Glutamatergic neuron (in vitro differentiated cells): ENCODE data around the gene UBAC1. TPM values are rescaled to one million over a fixed set of nuclear protein-coding genes. Genes with fewer than 3 reads are reported as not detected.

Experiments
- DNase-seq: peaks from one replicate; pipeline ENCODE4 v3.0.0; 2022
- H3K27ac Mint-ChIP-seq: one replicate; pipeline ENCODE4 v1.8.0; 2020; ENCODE audit warnings: mild to moderate bottlenecking, mixed read lengths, inconsistent platforms; ENCODE audit not compliant: unreplicated experiment
- H3K27me3 Mint-ChIP-seq: one replicate; pipeline ENCODE4 v1.8.0; 2020; ENCODE audit warnings: mild to moderate bottlenecking, moderate library complexity, mixed read lengths, inconsistent platforms; ENCODE audit not compliant: unreplicated experiment
- H3K36me3 Mint-ChIP-seq: one replicate; pipeline ENCODE4 v1.8.0; 2020; ENCODE audit warnings: mild to moderate bottlenecking, mixed read lengths, inconsistent platforms; ENCODE audit not compliant: unreplicated experiment
- H3K4me1 Mint-ChIP-seq: one replicate; pipeline ENCODE4 v1.8.0; 2020; ENCODE audit warnings: mild to moderate bottlenecking, low read depth, mixed read lengths, inconsistent platforms; ENCODE audit not compliant: unreplicated experiment
- H3K4me3 Mint-ChIP-seq: one replicate; pipeline ENCODE4 v1.8.0; 2020; ENCODE audit warnings: mild to moderate bottlenecking, mixed read lengths, inconsistent platforms; ENCODE audit not compliant: unreplicated experiment
- H3K9me3 Mint-ChIP-seq: one replicate; pipeline ENCODE4 v1.8.0; 2020; ENCODE audit warnings: mild to moderate bottlenecking, moderate library complexity, mixed read lengths, inconsistent platforms; ENCODE audit not compliant: unreplicated experiment
- total RNA-seq: library from RNA; stranded (reverse); fragmentation: NEBNext Ultra II Directional; extraction: Animal tissue kit (Norgen Biotek cat#: 25700); gene quantifications from one replicate; pipeline ENCODE4 v1.2.1, GENCODE V29; 2021; ENCODE audit not compliant: unreplicated experiment
- TF ChIP-seq, protein P1 (sequence below): fragments of 200-600 bp; sonication (generic); IDR thresholded peaks from one replicate; pipeline ENCODE4 v1.5.0; 2021; ENCODE audit not compliant: partially characterized antibody, unreplicated experiment

UBAC1 gene
- total RNA-seq, 1 donor from 2014 or later, result 48.4 TPM

DNA sequence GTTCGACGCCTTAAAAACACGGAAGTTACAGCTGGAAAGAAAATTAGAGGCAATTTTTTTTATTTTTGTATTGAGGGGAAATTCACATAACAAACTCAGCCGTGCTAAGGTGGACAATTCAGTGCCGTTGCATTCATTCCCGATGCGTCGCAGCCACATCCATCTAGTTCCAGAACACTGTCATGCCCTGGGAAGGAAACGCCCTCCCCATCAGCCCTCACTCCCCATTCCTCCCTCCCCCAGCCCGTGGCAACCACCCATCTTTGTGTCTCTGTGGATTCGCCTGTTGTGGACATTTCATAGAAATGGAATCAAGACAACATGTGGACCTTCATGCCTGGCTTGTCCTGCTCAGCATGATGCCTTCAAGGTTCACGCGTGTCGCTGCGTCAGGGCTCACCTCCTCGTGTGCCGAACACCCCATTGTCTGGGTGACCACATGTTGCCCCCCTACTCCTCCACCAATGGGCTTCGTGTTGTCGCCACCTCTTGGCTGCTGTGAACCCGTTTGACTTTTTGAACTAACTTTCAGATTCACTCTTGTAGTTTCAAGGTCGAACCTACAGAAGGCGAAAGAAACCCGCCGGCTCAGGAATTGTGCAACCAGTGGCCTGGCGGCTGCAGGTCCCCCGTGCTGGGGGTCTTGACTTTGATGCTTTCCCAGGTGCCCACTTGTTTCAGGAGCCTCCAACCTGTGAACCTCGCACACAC, 36.4 kb downstream of the UBAC1 start:
- Mint-ChIP-seq H3K9me3 (peaks cover 2% of the 10 kb centered on the region), H3K4me3 (no peak overlapping the region), H3K4me1 (peaks cover 2% of the 10 kb centered on the region), H3K27ac (no peak overlapping the region), H3K27me3 (peaks cover 6% of the 10 kb centered on the region), H3K36me3 (no peaks in the 10 kb centered on the region)
- TF ChIP-seq, protein P1, sequence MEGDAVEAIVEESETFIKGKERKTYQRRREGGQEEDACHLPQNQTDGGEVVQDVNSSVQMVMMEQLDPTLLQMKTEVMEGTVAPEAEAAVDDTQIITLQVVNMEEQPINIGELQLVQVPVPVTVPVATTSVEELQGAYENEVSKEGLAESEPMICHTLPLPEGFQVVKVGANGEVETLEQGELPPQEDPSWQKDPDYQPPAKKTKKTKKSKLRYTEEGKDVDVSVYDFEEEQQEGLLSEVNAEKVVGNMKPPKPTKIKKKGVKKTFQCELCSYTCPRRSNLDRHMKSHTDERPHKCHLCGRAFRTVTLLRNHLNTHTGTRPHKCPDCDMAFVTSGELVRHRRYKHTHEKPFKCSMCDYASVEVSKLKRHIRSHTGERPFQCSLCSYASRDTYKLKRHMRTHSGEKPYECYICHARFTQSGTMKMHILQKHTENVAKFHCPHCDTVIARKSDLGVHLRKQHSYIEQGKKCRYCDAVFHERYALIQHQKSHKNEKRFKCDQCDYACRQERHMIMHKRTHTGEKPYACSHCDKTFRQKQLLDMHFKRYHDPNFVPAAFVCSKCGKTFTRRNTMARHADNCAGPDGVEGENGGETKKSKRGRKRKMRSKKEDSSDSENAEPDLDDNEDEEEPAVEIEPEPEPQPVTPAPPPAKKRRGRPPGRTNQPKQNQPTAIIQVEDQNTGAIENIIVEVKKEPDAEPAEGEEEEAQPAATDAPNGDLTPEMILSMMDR, result no peak
- DNase-seq, result no peak

DNA sequence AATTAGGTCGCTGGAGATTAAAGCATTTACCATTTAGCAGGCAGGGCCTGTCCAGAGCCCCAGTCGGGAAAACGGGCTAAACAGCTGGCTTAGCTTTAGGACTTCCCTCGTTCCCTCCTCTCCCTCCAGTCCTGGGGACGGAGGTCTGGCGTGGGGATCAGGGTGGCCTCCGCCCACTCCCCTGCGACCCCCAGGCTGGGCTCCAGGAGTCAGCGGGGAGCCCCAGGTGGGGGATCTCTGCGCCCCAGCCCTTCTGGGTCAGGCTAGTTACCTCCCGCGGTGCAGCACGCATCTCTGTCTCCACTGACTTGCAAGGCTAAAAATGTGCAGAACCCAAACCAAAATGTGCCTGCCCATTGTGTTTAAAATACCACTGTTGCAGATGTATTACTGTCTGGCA, 37.7 kb downstream of the UBAC1 start:
- no peak for DNase-seq
- Mint-ChIP-seq H3K36me3 (peaks cover 9% of the 10 kb centered on the region), H3K27me3 (peaks cover 10% of the 10 kb centered on the region), H3K4me3 (no peak overlapping the region), H3K9me3 (peaks cover 7% of the 10 kb centered on the region), H3K27ac (no peak overlapping the region), H3K4me1 (peaks cover 2% of the 10 kb centered on the region)
- TF ChIP-seq, protein P1, result no peak

DNA sequence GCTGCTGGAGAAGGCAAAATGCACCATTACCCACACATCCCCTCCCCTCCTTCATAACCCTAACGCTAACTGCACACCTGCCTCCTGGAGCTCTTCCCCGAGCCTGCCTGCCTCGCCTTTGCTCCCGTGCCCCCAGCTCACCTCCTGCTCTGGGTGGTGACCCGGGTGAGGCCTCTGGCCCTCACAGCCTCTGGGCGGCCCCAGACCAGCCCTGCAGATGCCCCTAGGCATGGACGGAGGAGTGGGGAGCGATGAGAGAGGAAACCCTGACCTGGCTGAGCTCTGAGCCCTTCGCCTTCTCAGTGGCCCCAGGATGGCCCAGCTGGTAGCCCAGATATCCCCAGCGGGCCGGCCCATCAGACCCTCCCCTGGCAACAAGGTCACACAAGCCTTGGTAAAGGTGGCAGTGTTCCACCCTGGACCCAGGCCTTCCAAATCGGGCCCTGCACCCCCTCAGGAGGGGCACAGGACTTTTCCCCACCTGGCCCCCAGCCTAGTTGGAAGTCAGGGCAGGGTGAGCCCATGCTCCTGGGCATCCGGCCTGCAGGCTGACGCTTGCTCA, 39.3 kb downstream of the UBAC1 start:
- Mint-ChIP-seq H3K27me3 (peaks cover 6% of the 10 kb centered on the region), H3K36me3 (peaks cover 16% of the 10 kb centered on the region), H3K27ac (no peak overlapping the region), H3K9me3 (peaks cover 11% of the 10 kb centered on the region), H3K4me1 (peaks cover 2% of the 10 kb centered on the region), H3K4me3 (no peak overlapping the region)
- DNase-seq, result no peak
- TF ChIP-seq, protein P1, result no peak

DNA sequence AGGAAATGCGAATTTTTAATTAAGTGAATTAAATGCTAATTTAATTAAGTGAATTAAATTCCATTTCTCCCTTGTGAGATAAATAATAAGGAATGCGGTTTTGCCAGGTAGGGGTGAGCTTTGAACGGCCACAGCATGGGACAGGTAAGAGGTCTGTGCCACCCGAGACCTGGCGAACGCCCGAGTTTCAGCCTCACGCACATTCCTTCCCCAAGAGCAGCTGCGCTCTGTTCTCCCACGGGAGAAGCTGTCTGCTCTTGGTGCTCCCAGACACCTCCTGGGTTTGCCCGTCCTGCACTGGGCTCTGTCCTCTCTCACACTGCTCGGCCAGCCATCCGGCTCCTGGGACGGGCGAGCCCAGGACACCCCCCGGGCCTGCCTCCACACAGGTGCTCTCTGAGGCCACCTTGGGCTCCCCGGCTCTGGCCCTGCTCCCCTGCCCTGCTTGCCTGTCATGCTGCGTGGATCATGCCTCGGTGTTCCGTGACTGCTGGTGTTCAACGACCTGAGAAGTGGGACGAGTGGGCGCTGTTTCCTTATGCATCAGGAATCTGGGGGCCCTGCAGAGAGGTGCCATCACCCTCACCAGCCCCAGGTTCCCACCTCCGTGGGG, 40.1 kb downstream of the UBAC1 start:
- TF ChIP-seq, protein P1, result no peak
- peaks cover 13% of the 10 kb centered on the region for H3K9me3 Mint-ChIP-seq
- no peak overlapping the region for H3K27ac Mint-ChIP-seq
- peaks cover 6% of the 10 kb centered on the region for H3K27me3 Mint-ChIP-seq
- H3K4me1 Mint-ChIP-seq, result peaks cover 2% of the 10 kb centered on the region
- peaks cover 24% of the 10 kb centered on the region for H3K36me3 Mint-ChIP-seq
- DNase-seq, result no peak
- H3K4me3 Mint-ChIP-seq, result no peak overlapping the region
